Measurements from ENCODE around the gene TADA2B. TPM values are rescaled to one million over a fixed set of nuclear protein-coding genes. Genes with fewer than 3 reads are reported as not detected.

TADA2B gene
- total and polyA plus RNA-seq, 7 donors = 13.8 to 22.7 (median 16.6) TPM

- Histone ChIP-seq H3K27me3 (no peaks in the 10 kb centered on the region), H3K4me3 (no peak overlapping the region), H3K4me1 (no peaks in the 10 kb centered on the region), H3K27ac (no peak overlapping the region), H3K9me3 (no peaks in the 10 kb centered on the region), H3K36me3 (peaks cover 0 to 90% (median 28%) of the 10 kb centered on the region in 4 donors)
- TF ChIP-seq POLR2A (IDR thresholded peaks at IDR 0.05) (no peak), POLR2AphosphoS5 (IDR thresholded peaks at IDR 0.05) (no peak), EP300 (IDR thresholded peaks at IDR 0.05) (no peak), CTCF (IDR thresholded peaks at IDR 0.05) (no peak)
- intact Hi-C loops (cut with DNase I) = no loop called here
- 94 to 97% methylated on average over 2 of the region's 2 CpGs for WGBS, 2 donors
- DNase-seq = no peak
Measured at GRCh38 chr4:7020290-7020689, 22.9 kb upstream of the TADA2B start.

GRCh38 chr4:7020856-7021255, 22.3 kb upstream of the TADA2B start:
- Histone ChIP-seq H3K27me3 (no peaks in the 10 kb centered on the region), H3K27ac (no peak overlapping the region), H3K36me3 (peaks cover 0 to 90% (median 24%) of the 10 kb centered on the region in 4 donors), H3K9me3 (no peaks in the 10 kb centered on the region), H3K4me3 (no peak overlapping the region), H3K4me1 (no peaks in the 10 kb centered on the region)
- no peak for DNase-seq
- WGBS, 2 donors = 94% methylated on average over 11 of the region's 11 CpGs
- TF ChIP-seq EP300 (IDR thresholded peaks at IDR 0.05) (no peak), POLR2AphosphoS5 (IDR thresholded peaks at IDR 0.05) (no peak), CTCF (IDR thresholded peaks at IDR 0.05) (no peak), POLR2A (IDR thresholded peaks at IDR 0.05) (no peak)
- intact Hi-C loops (cut with DNase I) = no loop called here

- Histone ChIP-seq H3K27ac (no peak overlapping the region), H3K27me3 (no peaks in the 10 kb centered on the region), H3K36me3 (peaks cover 0 to 90% (median 20%) of the 10 kb centered on the region in 4 donors), H3K4me1 (no peaks in the 10 kb centered on the region), H3K9me3 (no peaks in the 10 kb centered on the region), H3K4me3 (no peak overlapping the region)
- TF ChIP-seq CTCF (IDR thresholded peaks at IDR 0.05) = no peak
- no peak for TF ChIP-seq POLR2AphosphoS5 (IDR thresholded peaks at IDR 0.05)
- DNase-seq = no peak
- WGBS, 2 donors = 74 to 77% methylated on average over 5 of the region's 5 CpGs
- intact Hi-C loops (cut with DNase I) = no loop called here
Measured at GRCh38 chr4:7021355-7021754, 21.8 kb upstream of the TADA2B start.

- Histone ChIP-seq H3K27ac (no peak overlapping the region), H3K9me3 (no peaks in the 10 kb centered on the region), H3K4me1 (no peaks in the 10 kb centered on the region), H3K4me3 (no peak overlapping the region), H3K36me3 (peaks cover 0 to 87% (median 18%) of the 10 kb centered on the region in 4 donors), H3K27me3 (no peaks in the 10 kb centered on the region)
- intact Hi-C loops (cut with DNase I) = no loop called here
- TF ChIP-seq POLR2AphosphoS5 (IDR thresholded peaks at IDR 0.05) = no peak
- TF ChIP-seq EP300 (IDR thresholded peaks at IDR 0.05) = no peak
- no peak for TF ChIP-seq CTCF (IDR thresholded peaks at IDR 0.05)
- no peak for TF ChIP-seq POLR2A (IDR thresholded peaks at IDR 0.05)
- DNase-seq = no peak
- 87 to 90% methylated on average over 13 of the region's 13 CpGs for WGBS, 2 donors
Measured at GRCh38 chr4:7021930-7022664, 21.1 kb upstream of the TADA2B start.

GRCh38 chr4:7023486-7023885, 19.7 kb upstream of the TADA2B start:
- H3K27ac ChIP-seq = no peak overlapping the region
- 83 to 90% methylated on average over 16 of the region's 16 CpGs for WGBS, 2 donors

More at GRCh38 chr4:7023486-7023885, 19.7 kb upstream of the TADA2B start:
- Histone ChIP-seq H3K4me3 (no peak overlapping the region), H3K4me1 (no peaks in the 10 kb centered on the region), H3K36me3 (peaks cover 0 to 83% (median 11%) of the 10 kb centered on the region in 4 donors), H3K27me3 (no peaks in the 10 kb centered on the region), H3K9me3 (no peaks in the 10 kb centered on the region)
- intact Hi-C loops (cut with DNase I) = no loop called here
- TF ChIP-seq EP300 (IDR thresholded peaks at IDR 0.05) (no peak), POLR2A (IDR thresholded peaks at IDR 0.05) (no peak), POLR2AphosphoS5 (IDR thresholded peaks at IDR 0.05) (no peak), CTCF (IDR thresholded peaks at IDR 0.05) (no peak)
- DNase-seq = no peak

All from sigmoid colon (tissue), 7 donors.